ENCODE data around the gene SAMD13. TPM values are rescaled to one million over a fixed set of nuclear protein-coding genes. Genes with fewer than 3 reads are reported as not detected.

Gene SAMD13
- total and polyA plus RNA-seq, 2 of the 8 experiments (the other 6 are each of a cell fraction or from before 2014, with no cell fraction given): 0.86 to 2.3 TPM

- Histone ChIP-seq H3K79me1 (ENCODE audit: low read depth, low read length) (no peaks in the 10 kb centered on the region), H4K91ac (replicated peaks; ENCODE audit: insufficient read length, low read length) (no peak overlapping the region), H3K14ac (ENCODE audit: insufficient read length) (no peak overlapping the region), H2BK15ac (ENCODE audit: low read length) (no peak overlapping the region), H2BK5ac (ENCODE audit: low read depth, low read length) (no peak overlapping the region), H3K27ac (ENCODE audit: low read depth, low read length) (no peak overlapping the region), H3K23ac (ENCODE audit: insufficient read length) (no peak overlapping the region), H3K18ac (ENCODE audit: extremely low read depth, low read length) (no peak overlapping the region), H3K27me3 (replicated peaks in 1 of 4; ENCODE audit: control insufficient read depth in 3 of 4, extremely low read depth in 1 of 4, insufficient read depth in 3 of 4, low read length in 3 of 4) (no peaks in the 10 kb centered on the region), H2BK120ac (replicated peaks; ENCODE audit: low read depth, low read length) (no peak overlapping the region), H3K23me2 (ENCODE audit: low read depth, low read length) (no peaks in the 10 kb centered on the region), H3K79me2 (ENCODE audit: control insufficient read depth in 1 of 2, insufficient read depth in 2 of 2, low read length in 2 of 2) (no peaks in the 10 kb centered on the region), H3K36me3 (ENCODE audit: control insufficient read depth in 2 of 4, insufficient read depth in 4 of 4, low read length in 3 of 4) (no peaks in the 10 kb centered on the region), H3K4ac (replicated peaks; ENCODE audit: insufficient read length, low read depth, low read length) (no peak overlapping the region), H3K4me1 (replicated peaks in 1 of 4; ENCODE audit: control insufficient read depth in 3 of 4, insufficient read depth in 4 of 4, low read length in 3 of 4) (no peaks in the 10 kb centered on the region), H4K8ac (ENCODE audit: extremely low read depth, insufficient read depth, low read length) (no peak overlapping the region), H3K4me3 (ENCODE audit: extremely low read depth in 1 of 4, insufficient read depth in 2 of 4, low read depth in 3 of 4, low read length in 4 of 4) (no peak overlapping the region), H3K4me2 (ENCODE audit: insufficient read depth in 1 of 2, low read depth in 2 of 2, low read length in 2 of 2) (no peak overlapping the region), H3K9me3 (ENCODE audit: insufficient read depth in 2 of 2, low read depth in 1 of 2, low read length in 1 of 2) (no peaks in the 10 kb centered on the region), H3K9ac (replicated peaks in 1 of 4; ENCODE audit: extremely low read depth in 1 of 4, low read depth in 3 of 4, low read length in 3 of 4) (no peak overlapping the region), H2BK12ac (ENCODE audit: low read depth, low read length) (no peak overlapping the region), H4K20me1 (replicated peaks in 1 of 2; ENCODE audit: control insufficient read depth in 1 of 2, insufficient read depth in 2 of 2, low read length in 2 of 2) (no peaks in the 10 kb centered on the region), H2AK5ac (ENCODE audit: low read depth, low read length) (no peak overlapping the region), H2BK20ac (ENCODE audit: low read length) (no peak overlapping the region), H2AFZ (ENCODE audit: low read length) (no peak overlapping the region), H4K5ac (ENCODE audit: insufficient read length, low read depth, low read length) (no peak overlapping the region), H3K56ac (replicated peaks; ENCODE audit: insufficient read length, low read depth, low read length) (no peak overlapping the region)
- DNase-seq (ENCODE audit: low read depth in 1 of 2, low spot score in 2 of 2) (no peak), FAIRE-seq (no peak)
- TF ChIP-seq RNF2 (IDR thresholded peaks at IDR 0.05; ENCODE audit: borderline replicate concordance, low read depth, low read length, missing control alignments, poor library complexity, severe bottlenecking) (no peak), JUND (IDR thresholded peaks at IDR 0.05; ENCODE audit: low read length) (no peak), FOSL1 (IDR thresholded peaks at IDR 0.05; ENCODE audit: insufficient read depth, low read depth, low read length) (no peak), TEAD4 (IDR thresholded peaks at IDR 0.05; ENCODE audit: low read depth, low read length) (no peak), CEBPB (IDR thresholded peaks at IDR 0.05; ENCODE audit: low read depth, low read length) (no peak), HDAC2 (IDR thresholded peaks at IDR 0.05; ENCODE audit: borderline replicate concordance in 1 of 2, low read depth in 2 of 2, low read length in 2 of 2) (no peak), BACH1 (IDR thresholded peaks at IDR 0.05; ENCODE audit: low read length) (no peak), KDM4A (IDR thresholded peaks at IDR 0.05; ENCODE audit: low read depth, low read length, severe bottlenecking) (no peak)
- POLR2A ChIA-PET (ENCODE audit: partially characterized antibody): no interaction called here
- 86% methylated on average over 3 of the region's 3 CpGs; no CpG with 5 or more reads in 1 of the 2 experiments for WGBS, 2 experiments (ENCODE audit: extremely low coverage in 1 of 2, insufficient coverage in 1 of 2, insufficient read length in 1 of 2, insufficient replicate concordance in 2 of 2, low coverage in 1 of 2, low lambda C conversion rate in 2 of 2, missing lambda C conversion rate in 1 of 2)
- CTCF ChIA-PET (ENCODE audit: partially characterized antibody): interaction anchor here (0.7 kb wide), 1 partner anchor 423 kb away, joined by 3 read pairs; no protein-coding TSS in a partner anchor
Observed at GRCh38 chr1:84350550-84350949, 49.0 kb downstream of the SAMD13 start.
